MV-4-11 (cell line): Measurements from ENCODE around the gene ACTN3.
"Not testable (repeated sequence)": the region's sequence is repeated elsewhere in the genome, so short reads cannot be mapped to it uniquely, and the experiment has no call there.

Experiments
- DNase-seq: peaks from one replicate; lab custom pipeline; 2025; lab: John Stamatoyannopoulos, UW

The ACTN3 gene

DNA sequence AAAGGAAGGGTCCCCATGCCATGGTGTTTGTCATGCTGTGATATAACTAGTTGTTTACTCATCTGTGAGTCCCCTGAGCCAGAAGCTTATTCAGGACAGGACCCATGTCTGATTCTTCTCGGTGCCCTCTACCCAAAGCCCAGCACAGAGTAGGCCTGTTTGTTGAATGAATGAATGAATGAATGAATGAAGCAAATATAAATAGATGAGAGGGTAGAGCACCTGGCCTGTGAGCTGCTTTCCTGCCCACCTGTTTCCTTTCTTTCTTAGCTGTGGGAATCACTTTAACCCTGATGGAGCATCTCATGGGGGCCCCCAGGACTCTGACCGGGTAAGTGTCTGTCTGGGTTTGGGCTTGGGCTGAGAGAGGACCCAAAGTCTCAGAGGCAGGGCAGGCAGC, 53.5 kb downstream of the ACTN3 start:
- no peak for DNase-seq

DNA sequence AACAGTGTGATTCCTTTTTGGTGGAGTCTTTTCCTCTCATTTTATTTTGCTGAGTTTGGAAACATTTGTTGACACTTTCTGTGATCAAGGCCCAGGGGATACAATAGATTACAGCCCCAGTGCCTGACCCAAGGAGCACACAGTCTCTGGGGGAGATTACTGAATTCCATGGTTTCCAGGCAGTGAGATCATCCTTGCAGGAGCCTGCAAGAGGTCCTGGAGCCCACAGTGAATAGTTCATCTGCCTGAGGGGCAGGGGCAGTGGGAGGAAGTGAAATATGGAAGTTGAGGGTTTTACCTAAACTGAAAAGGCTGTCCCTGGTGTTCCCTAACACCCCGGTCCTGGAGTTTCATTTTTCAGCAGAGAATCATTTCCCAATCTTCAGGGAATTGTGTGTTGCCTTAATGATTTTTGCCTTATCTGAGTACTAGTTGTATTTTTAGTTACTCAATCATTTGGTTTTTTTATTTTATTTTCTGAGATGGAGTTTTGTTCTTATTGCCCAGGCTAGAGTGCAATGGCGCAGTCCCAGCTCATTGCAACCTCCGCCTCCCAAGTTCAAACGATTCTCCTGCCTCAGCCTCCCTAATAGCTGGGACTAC, 54.0 kb downstream of the ACTN3 start:
- DNase-seq: peak; percentile 76

DNA sequence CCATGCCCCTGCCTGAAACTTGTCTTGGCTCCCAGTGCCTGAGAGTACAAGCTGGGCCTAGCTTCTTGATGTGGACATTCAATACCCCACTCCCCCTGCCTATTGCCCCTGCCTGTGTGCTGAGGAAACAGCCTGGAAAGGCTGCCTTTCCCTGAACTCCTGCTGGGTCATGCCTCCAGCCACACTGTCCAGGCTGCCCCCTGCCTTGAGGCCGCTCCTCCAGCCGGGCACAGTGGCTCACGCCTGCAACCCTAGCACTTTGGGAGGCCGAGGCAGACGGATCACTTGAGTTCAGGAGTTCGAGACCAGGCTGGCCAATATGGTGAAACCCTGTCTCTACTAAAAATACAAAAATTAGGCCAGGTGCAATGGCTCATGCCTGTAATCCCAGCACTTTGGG, 56.4 kb downstream of the ACTN3 start:
- DNase-seq: no peak

DNA sequence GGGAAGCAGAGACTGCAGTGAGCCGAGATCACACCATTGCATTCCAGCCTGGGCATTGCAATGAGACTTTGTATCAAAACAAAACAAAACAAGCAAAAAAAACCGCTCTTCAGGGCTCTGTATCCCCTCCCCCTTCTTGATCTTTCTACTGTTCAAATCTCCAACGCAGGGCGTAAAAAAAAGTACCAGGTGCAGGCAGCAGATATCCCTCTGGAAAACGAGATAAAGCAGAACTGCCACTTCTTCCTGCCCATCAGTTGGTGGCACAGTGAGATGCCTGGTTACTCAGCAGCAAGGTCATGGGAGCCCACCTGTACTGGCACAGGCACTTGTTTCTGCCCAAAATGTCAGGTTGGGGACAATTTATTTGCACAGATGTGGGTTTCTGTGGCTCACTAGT, 57.5 kb downstream of the ACTN3 start:
- no peak for DNase-seq

DNA sequence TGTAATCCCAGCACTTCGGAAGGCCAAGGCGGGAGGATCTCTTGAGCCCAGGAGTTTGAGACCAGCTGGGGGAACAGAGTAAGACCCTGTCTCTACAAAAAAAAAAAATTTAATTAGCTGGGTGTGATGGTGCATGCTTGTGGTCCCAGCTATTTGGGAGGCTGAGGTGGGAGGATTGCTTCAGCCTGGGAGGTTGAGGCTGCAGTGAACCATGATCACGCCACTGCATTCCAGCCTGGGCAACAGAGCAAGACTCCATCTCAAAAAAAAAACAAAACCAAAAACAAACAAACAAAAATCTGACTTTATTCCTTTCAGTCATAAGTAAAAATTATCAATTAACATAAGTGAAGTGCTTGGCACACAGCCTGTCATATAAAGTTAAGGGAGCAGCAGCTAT, 59.9 kb downstream of the ACTN3 start:
- not testable (repeated sequence) for DNase-seq

DNA sequence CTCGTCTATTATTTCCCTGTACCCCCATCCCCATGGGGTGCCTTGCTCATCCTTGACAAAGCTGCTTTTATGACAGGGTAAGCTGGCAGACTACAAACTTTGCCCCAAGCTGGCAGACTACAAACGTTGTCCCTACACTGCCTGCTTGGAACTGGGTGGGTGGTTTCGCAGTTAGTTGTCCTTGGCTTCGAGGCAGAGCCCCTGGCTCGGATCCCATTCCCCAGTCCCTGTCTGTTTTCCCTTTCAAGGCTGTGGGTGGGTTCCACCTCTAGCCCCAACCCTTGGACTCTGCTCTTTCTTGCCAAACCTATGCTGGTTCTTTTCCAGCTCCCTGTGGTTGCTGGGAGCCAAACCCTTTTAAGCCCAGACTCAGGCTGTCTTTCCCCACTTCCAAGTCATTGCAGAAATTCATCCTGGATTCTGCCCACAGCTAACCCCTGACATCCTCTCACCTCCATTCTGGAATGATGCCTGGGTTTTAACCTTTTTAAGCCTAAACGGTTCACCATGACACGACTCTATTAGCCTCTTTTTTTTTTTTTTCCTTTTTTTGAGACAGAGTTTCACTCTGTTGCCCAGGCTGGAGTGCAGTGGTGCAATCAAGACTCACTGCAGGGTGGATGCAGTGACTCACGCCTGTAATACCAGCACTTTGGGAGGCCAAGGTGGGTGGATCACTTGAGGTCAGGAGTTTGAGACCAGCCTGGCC, 60.6 kb downstream of the ACTN3 start:
- DNase-seq: peak; percentile 71

DNA sequence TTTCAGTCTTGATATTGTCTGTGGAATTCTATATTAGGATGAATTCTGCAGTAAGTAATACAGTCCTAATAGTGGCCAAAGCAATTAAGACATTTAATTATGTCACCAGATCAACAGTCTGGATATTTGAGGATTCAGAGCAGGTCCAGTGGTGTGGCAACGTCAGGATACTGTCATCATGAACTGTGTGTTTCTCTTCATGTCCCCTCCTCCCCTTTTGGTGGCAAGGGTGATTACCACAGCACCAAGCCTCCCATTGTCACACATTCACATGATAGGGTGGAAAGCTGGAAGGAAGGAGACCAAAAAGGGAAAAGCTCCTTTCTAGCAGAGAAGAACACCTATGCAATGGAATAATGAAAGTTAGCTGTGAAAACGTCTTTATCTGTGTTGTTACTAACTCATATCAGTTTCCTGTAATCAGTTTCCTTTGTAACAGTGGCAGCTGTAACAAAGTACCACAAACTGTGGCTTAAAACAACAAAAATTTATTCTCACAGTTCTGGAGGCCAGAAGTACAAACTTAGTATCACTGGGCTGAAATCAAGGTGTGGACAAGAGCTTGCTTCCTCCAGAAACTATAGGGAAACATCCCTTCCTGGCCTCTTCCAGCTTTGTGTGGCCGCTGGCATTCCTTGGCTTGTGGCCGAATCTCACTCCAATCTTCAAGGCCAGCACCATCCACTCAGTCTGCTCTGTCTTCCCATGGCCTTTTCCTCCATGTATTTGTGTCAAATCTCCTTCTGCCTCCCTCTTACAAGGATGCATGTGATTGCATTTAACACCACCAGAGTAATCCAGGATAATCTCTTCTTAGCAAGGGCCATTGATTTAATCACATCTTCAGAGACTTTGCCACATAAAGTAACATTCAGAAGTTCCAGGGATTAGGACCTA, 63.3 kb downstream of the ACTN3 start:
- peak; percentile 27 for DNase-seq

DNA sequence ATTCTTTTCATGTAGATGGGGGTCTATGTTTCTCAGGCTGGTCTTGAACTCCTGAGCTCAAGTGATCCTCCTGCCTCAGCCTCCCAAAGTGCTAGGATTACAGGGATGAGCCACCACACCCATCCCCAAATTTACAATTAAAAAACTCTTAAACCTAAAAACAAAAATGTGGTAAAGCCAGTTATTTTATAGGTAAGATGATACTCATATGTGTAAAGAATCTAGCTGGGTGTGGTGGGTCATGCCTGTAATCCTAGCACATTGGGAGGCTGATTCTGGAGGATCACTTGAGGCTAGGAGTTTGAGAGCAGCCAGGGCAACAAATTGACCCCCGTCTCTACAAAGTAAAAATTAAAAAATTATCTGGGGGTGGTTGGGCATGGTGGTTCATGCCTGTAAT, 65.8 kb downstream of the ACTN3 start:
- DNase-seq: no peak
